Activated B cell treated with CpG ODN at 0.5 μM for 24 hours (primary cell): ENCODE results near the gene MRPL16. TPM values are rescaled to one million over a fixed set of nuclear protein-coding genes. Genes with fewer than 3 reads are reported as not detected.
"Not testable (repeated sequence)": the region's sequence is repeated elsewhere in the genome, so short reads cannot be mapped to it uniquely, and the experiment has no call there.

Experiments
- ATAC-seq: fragments of 200-7000 bp; cut with Tn5 transposase; one replicate; pipeline ENCODE4 v1.10.0; 2021; ENCODE audit warnings: low read depth, mild to moderate bottlenecking, moderate library complexity
- CTCF ChIA-PET: fragments of 350-600 bp; sonication (Branson Sonifier 250); formaldehyde crosslinking; loops from one replicate; lab custom pipeline; 2021; ENCODE audit warnings: antibody characterized with exemption; lab: Charles Lee
- POLR2A ChIA-PET: fragments of 350-600 bp; sonication (Branson Sonifier 250); formaldehyde crosslinking; loops from one replicate; lab custom pipeline; 2021; ENCODE audit warnings: antibody characterized with exemption; lab: Charles Lee
- DNase-seq: peaks from one replicate; pipeline ENCODE4 v3.0.0; 2022
- H3K27ac Mint-ChIP-seq: one replicate; pipeline ENCODE4 v1.8.0; 2020; ENCODE audit warnings: mixed read lengths
- H3K27me3 Mint-ChIP-seq: one replicate; pipeline ENCODE4 v1.8.0; 2021; ENCODE audit warnings: mixed read lengths
- H3K36me3 Mint-ChIP-seq: one replicate; pipeline ENCODE4 v1.8.0; 2021; ENCODE audit warnings: low read depth, mixed read lengths
- H3K4me1 Mint-ChIP-seq: one replicate; pipeline ENCODE4 v1.8.0; 2021; ENCODE audit warnings: mixed read lengths
- H3K4me3 Mint-ChIP-seq: one replicate; pipeline ENCODE4 v1.8.0; 2020; ENCODE audit warnings: mild to moderate bottlenecking, mixed read lengths
- H3K9me3 Mint-ChIP-seq: one replicate; pipeline ENCODE4 v1.8.0; 2020; ENCODE audit warnings: mixed read lengths
- CTCF ChIP-seq: fragments of 200-600 bp; IDR thresholded peaks from one replicate; pipeline ENCODE4 v1.8.0; 2022; ENCODE audit warnings: antibody characterized with exemption, mild to moderate bottlenecking
- intact Hi-C: fragments of 100-400 bp; cut with micrococcal nuclease; formaldehyde crosslinking; loops from one replicate; pipeline ENCODE4 v1.15.1; 2024
- total RNA-seq: library from RNA; stranded (reverse); gene quantifications from 2 replicates; pipeline ENCODE4 v1.2.3, GENCODE V29; 2022

MRPL16 gene
- 56.4 and 57.7 TPM in 2 replicates for total RNA-seq

GRCh38 chr11:59810189-59810910 is at the start of gene MRPL16:
TSS of gene MRPL16 (minus strand) at chr11:59810778. CDS start at chr11:59810658, 120 bp downstream.
- ChIA-PET CTCF (interaction anchor here (1.4 to 3.1 kb wide), 2 partner anchors 49 to 56 kb away, joined by 3 to 17 read pairs; partner anchors contain the start of gene STX3), POLR2A (interaction anchor here (0.7 to 1.6 kb wide), 5 partner anchors 9 to 55 kb away, joined by 3 to 10 read pairs (median 3); partner anchors contain the start of gene STX3)
- intact Hi-C loops, result loop anchor here (1.0 to 2.0 kb wide), 4 partner anchors 56 to 260 kb away; partner anchors contain the start of genes OSBP, PATL1 and STX3
- Mint-ChIP-seq H3K4me1 (peaks cover 20% of the 10 kb centered on the region), H3K9me3 (no peaks in the 10 kb centered on the region), H3K36me3 (peaks cover 30% of the 10 kb centered on the region), H3K4me3 (peak within 1 kb of the TSS; percentile 92), H3K27ac (peak within 1 kb of the TSS; percentile 87), H3K27me3 (peaks cover 3% of the 10 kb centered on the region)
- ATAC-seq (peak; percentile 98), DNase-seq (peak; percentile 81)
- no peak for TF ChIP-seq CTCF

- Mint-ChIP-seq H3K9me3 (no peaks in the 10 kb centered on the region), H3K36me3 (no peaks in the 10 kb centered on the region), H3K4me1 (no peaks in the 10 kb centered on the region), H3K27me3 (peaks cover 2% of the 10 kb centered on the region), H3K27ac (no peak overlapping the region), H3K4me3 (no peak overlapping the region)
- TF ChIP-seq CTCF, result no peak
- no peak for DNase-seq
- no peak for ATAC-seq
- POLR2A ChIA-PET, result no interaction called here
- intact Hi-C loops, result no loop called here
- CTCF ChIA-PET, result interaction anchor here (1.0 kb wide), 1 partner anchor 836 kb away, joined by 4 read pairs; no protein-coding TSS in a partner anchor
Observed at GRCh38 chr11:59859673-59860072, 49.1 kb upstream of the MRPL16 start.

- ATAC-seq (no peak), DNase-seq (no peak)
- ChIA-PET POLR2A (interaction anchor here (0.6 kb wide), 1 partner anchor 47 kb away, joined by 3 read pairs; the partner anchor contains the start of gene MRPL16), CTCF (no interaction called here)
- no peak for TF ChIP-seq CTCF
- no peaks in the 10 kb centered on the region for H3K4me1 Mint-ChIP-seq
- H3K27me3 Mint-ChIP-seq, result peaks cover 3% of the 10 kb centered on the region
- intact Hi-C loops, result no loop called here
- no peak overlapping the region for H3K27ac Mint-ChIP-seq
- no peaks in the 10 kb centered on the region for H3K9me3 Mint-ChIP-seq
- H3K36me3 Mint-ChIP-seq, result no peaks in the 10 kb centered on the region
- H3K4me3 Mint-ChIP-seq, result no peak overlapping the region
Observed at GRCh38 chr11:59857439-59858434, 47.2 kb upstream of the MRPL16 start.

GRCh38 chr11:59854871-59855270 is 44.3 kb upstream of the MRPL16 start:
- POLR2A ChIA-PET, result no interaction called here
- no peak for DNase-seq

GRCh38 chr11:59851416-59851815 is 40.8 kb upstream of the MRPL16 start:
- POLR2A ChIA-PET, CTCF ChIA-PET, H3K27me3 Mint-ChIP-seq, intact Hi-C loops, H3K36me3 Mint-ChIP-seq, H3K9me3 Mint-ChIP-seq, DNase-seq, ATAC-seq, H3K4me1 Mint-ChIP-seq, H3K27ac Mint-ChIP-seq, H3K4me3 Mint-ChIP-seq: not testable (repeated sequence)

More at GRCh38 chr11:59854871-59855270, 44.3 kb upstream of the MRPL16 start:
- intact Hi-C loops, result no loop called here
- no peak for ATAC-seq
- Mint-ChIP-seq H3K27ac (no peak overlapping the region), H3K27me3 (peaks cover 2% of the 10 kb centered on the region), H3K4me3 (no peak overlapping the region), H3K4me1 (no peaks in the 10 kb centered on the region), H3K36me3 (no peaks in the 10 kb centered on the region), H3K9me3 (no peaks in the 10 kb centered on the region)
- CTCF ChIA-PET, result no interaction called here
- no peak for TF ChIP-seq CTCF

GRCh38 chr11:59849551-59849950 is 39.0 kb upstream of the MRPL16 start:
- ATAC-seq, H3K27me3 Mint-ChIP-seq, H3K4me3 Mint-ChIP-seq, DNase-seq, CTCF ChIA-PET, POLR2A ChIA-PET, intact Hi-C loops, H3K9me3 Mint-ChIP-seq, H3K4me1 Mint-ChIP-seq, H3K36me3 Mint-ChIP-seq, H3K27ac Mint-ChIP-seq: not testable (repeated sequence)
